HTR-8/SVneo (cell line): Measurements from ENCODE around the gene IQCM.

Experiments
- DNase-seq: peaks from one replicate; pipeline ENCODE4 v3.0.0; 2011; ENCODE audit warnings: low spot score, mixed read lengths; ENCODE audit not compliant: insufficient read length
- FAIRE-seq: peaks from 2 replicates; lab custom pipeline; 2011; peaks lifted over from hg19 to GRCh38; lab: Jason Lieb, UNC

Gene IQCM

GRCh38 chr4:149715822-149716585 lies 99.6 kb downstream of the IQCM start:
- no peak for DNase-seq

GRCh38 chr4:149713031-149713430 lies 102.6 kb downstream of the IQCM start:
- no peak for FAIRE-seq
- no peak for DNase-seq

More at GRCh38 chr4:149715822-149716585, 99.6 kb downstream of the IQCM start:
- no peak for FAIRE-seq

GRCh38 chr4:149711593-149712365 lies 103.9 kb downstream of the IQCM start:
- DNase-seq, result no peak
- no peak for FAIRE-seq

- FAIRE-seq, result no peak
Measured at GRCh38 chr4:149709640-149710039, 106.0 kb downstream of the IQCM start.

GRCh38 chr4:149708513-149709130 lies 107.0 kb downstream of the IQCM start:
- no peak for FAIRE-seq
- no peak for DNase-seq

More at GRCh38 chr4:149709640-149710039, 106.0 kb downstream of the IQCM start:
- no peak for DNase-seq

GRCh38 chr4:149707862-149708261 lies 107.8 kb downstream of the IQCM start:
- no peak for FAIRE-seq
- no peak for DNase-seq

- no peak for FAIRE-seq
- DNase-seq, result peak; percentile 5
Measured at GRCh38 chr4:149706942-149707341, 108.7 kb downstream of the IQCM start.

- no peak for FAIRE-seq
- no peak for DNase-seq
Measured at GRCh38 chr4:149702414-149703293, 113.0 kb downstream of the IQCM start.

- FAIRE-seq, result no peak
- DNase-seq, result no peak
Measured at GRCh38 chr4:149701435-149702156, 114.0 kb downstream of the IQCM start.

GRCh38 chr4:149700272-149700671 lies 115.4 kb downstream of the IQCM start:
- no peak for FAIRE-seq
- DNase-seq, result no peak

- no peak for DNase-seq
- FAIRE-seq, result no peak
Measured at GRCh38 chr4:149699642-149700041, 116.0 kb downstream of the IQCM start.

- FAIRE-seq, result no peak
- DNase-seq, result no peak
Measured at GRCh38 chr4:149690726-149691125, 124.9 kb downstream of the IQCM start.

- FAIRE-seq, result no peak
- no peak for DNase-seq
Measured at GRCh38 chr4:149684516-149684915, 131.1 kb downstream of the IQCM start.

- no peak for FAIRE-seq
- no peak for DNase-seq
Measured at GRCh38 chr4:149676076-149676475, 139.6 kb downstream of the IQCM start.

- peak; percentile 31 for FAIRE-seq
- DNase-seq, result peak; percentile 9
Measured at GRCh38 chr4:149645790-149646189, 169.9 kb downstream of the IQCM start.

- DNase-seq (peak; percentile 17), FAIRE-seq (no peak)
Measured at GRCh38 chr4:149638073-149638472, 177.6 kb downstream of the IQCM start.

GRCh38 chr4:149634368-149634767 lies 181.3 kb downstream of the IQCM start:
- DNase-seq, result no peak
- FAIRE-seq, result no peak

- DNase-seq, result no peak
- no peak for FAIRE-seq
Measured at GRCh38 chr4:149631629-149632028, 184.0 kb downstream of the IQCM start.

- FAIRE-seq (no peak), DNase-seq (no peak)
Measured at GRCh38 chr4:149630064-149630463, 185.6 kb downstream of the IQCM start.
